Right renal pelvis (tissue), 4 donors: ENCODE measurements around the gene PHF21A. TPM values are rescaled to one million over a fixed set of nuclear protein-coding genes. Genes with fewer than 3 reads are reported as not detected.
A peak's percentile ranks its signal among the peaks of the same experiment; 100 is the strongest.

Experiments
- DNase-seq, 4 donors: peaks; one replicate each; pipeline ENCODE4 v3.0.0-alpha.2; 2013; ENCODE audit warnings: low read depth in 4 of 4, low spot score in 3 of 4, missing footprints in 1 of 4
- polyA plus RNA-seq, 4 donors: library from polyadenylated mRNA; unstranded; fragments of 120-200 nt; gene quantifications; one replicate each; pipeline ENCODE4 v1.2.1, GENCODE V29; 2013; ENCODE audit not compliant: insufficient read length in 4 of 4

The PHF21A gene
- polyA plus RNA-seq, 4 donors: 41.5 to 52.2 (median 49.9) TPM

DNA sequence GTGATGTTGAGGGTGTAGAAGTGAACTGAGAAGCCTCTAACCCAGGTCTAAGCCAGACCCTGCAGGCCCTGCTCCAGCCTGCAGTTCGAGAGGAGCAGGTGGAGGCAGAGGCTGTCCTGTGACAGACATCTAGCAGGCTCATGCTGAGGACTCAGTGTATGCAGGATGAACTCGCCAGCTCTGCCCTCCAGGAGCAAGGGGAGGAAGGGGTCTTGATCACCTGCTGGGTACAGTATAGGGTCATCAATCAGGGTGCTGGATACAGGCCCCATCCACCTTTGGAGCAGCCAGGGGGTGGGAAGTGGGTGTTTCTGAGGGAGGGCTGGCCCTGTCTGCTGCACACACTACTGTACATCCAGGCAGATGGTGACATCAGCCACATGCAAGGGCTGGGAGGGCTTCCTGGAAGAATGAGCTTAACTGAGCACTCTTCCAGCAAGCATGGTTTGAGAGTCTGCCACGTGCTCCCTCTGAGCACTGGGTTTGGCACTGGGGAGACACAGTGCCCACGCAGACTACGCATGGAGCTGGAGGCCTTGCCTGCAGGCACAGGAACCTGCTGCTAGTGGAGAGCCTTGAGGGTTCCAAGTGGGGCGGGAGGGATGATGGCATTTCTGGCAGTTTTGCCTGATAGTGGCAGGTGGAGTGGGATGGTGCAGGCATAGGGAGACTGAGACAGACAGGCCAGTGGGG lies 226.6 kb downstream of the PHF21A start:
- no peak for DNase-seq

DNA sequence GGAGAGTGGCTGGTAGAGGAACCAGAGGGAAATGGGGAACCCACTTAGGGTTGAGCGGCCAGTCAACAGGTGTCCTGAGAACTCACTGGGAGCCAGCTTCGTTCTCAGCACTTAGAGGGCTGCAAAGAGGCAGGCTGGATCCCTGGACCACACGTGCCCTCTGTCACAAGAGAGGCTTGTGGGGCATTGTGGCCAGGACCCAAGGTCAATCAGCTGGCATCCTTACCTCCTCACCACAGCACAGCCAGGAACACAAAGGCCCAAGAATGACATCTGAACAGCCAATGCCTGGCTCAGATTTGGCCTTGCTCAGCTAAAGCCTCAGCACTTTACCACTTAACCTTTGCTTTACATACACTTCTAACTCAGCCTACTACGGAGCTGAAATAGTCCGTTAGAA lies 228.4 kb downstream of the PHF21A start:
- DNase-seq: no peak

DNA sequence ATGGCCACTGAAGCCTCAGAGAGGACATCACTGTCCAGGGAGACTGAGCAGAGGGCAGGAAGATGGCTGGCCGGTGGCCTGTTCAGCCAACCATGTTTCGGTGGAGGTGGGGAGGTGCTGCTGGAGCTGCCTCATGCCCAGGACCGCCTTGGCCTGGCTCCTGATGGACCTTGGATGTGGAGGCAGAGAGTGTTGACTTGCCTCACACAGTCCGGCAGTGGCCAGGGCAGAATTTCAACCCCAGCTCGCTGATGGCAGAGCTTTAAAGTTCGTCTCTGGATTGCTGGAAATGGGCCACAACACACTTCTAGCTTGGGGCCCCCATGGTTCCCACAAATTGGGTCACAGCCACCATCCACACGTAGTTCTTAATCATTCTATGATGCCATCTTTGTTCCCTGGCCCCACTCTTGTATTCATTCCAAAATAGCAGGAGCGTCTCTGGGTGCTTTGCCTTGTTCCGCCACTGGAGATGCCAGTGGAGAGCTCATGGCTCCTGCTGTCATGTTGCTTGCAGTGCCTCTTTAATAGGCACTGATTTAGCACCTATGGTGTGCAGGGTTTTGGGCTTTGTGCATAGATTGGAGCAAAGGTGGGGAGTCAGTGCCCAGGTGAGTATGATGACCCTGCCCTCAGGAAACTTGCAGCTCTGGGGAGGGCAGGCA lies 230.2 kb downstream of the PHF21A start:
- DNase-seq: no peak

DNA sequence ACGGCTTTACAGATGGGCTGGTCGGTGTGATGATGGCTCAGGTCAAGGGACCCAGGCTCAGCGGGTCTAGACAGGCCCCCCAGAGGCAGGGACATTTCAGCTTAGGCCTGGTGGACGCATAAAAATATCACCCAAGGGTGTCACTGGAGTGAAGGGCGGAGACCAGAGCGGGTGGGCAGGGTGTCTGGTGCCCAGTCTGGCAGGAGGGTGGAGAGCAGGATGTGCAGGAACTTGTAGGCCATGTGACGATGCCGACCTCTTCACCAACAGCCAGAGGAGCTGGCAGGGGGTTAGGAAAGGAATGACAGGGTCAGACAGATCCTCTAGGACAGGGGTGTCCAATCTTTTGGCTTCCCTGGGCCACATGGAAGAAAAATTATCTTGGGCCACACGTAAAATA lies 231.3 kb downstream of the PHF21A start:
- DNase-seq: no peak

DNA sequence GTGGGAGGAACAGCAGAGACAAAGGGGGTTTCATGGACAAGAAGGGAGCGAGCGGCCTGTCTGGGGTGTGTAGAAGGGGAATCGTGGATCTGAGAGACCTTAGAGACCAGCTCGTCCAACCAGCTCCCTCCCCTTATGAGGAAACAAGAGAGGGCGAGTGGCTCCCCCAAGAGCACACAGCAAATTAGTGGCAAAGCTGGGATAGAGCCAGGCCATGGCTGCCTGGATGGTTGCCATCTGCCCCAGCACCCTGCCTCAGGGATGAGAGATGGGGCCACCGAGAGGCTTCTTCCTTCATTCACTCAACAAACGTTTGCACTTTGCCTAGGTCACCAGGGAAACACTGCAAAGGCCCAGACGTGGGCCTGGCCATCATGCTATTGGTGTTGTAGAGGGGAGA lies 231.7 kb downstream of the PHF21A start:
- DNase-seq: no peak

DNA sequence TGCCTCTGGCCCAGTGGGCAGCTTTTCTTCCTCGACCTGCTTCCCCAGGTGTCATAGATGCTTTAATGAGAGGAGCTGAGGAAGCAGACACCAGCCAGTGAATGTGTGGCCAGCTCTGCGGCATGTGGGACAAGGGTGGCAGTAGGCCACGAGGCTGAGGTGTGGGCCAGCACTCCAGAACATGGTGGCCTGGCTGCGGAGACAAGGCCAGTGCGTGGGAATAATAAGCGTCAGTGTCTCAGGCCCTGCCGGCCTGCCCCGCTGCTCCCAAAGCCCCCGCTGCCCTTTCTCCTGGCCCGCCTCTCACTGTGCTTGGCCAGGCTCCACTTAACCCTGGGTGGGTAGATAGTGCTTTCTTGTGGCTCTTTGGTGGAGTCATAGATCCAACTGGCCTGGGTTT lies 233.7 kb downstream of the PHF21A start:
- no peak for DNase-seq

DNA sequence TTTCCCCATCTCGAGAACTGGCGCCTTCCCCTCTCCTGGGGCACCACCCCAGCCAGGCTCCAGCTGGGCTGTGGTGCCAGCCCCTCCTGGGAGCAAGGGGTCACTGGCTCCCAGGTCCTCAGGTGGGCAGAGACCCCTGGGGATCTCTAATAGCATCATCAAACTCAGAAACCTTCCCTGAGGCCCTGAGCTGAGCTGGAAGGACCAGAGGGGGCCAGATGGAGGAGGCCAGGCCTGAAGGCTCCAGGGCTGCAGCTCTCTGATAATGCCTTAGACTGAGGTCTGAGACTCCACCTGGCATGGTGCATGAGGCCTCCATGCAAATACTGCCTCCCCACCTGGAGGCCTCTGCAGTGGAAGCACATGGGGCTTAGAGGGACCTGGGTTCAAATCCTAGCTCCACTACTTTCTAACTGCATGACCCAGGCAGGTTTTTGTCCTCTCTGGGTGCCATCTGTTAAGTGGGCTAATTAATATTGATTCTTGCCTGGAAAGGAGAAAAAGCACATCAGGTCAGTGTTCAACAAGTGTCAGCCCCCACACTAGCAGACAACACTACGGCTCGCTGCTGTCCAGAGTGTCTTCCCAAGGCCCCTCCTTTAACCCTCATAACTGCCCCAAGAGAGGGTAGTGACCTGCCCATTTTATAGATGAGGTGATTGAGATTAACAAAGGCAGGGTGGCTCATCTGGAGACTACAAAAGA lies 234.3 kb downstream of the PHF21A start:
- DNase-seq: no peak

DNA sequence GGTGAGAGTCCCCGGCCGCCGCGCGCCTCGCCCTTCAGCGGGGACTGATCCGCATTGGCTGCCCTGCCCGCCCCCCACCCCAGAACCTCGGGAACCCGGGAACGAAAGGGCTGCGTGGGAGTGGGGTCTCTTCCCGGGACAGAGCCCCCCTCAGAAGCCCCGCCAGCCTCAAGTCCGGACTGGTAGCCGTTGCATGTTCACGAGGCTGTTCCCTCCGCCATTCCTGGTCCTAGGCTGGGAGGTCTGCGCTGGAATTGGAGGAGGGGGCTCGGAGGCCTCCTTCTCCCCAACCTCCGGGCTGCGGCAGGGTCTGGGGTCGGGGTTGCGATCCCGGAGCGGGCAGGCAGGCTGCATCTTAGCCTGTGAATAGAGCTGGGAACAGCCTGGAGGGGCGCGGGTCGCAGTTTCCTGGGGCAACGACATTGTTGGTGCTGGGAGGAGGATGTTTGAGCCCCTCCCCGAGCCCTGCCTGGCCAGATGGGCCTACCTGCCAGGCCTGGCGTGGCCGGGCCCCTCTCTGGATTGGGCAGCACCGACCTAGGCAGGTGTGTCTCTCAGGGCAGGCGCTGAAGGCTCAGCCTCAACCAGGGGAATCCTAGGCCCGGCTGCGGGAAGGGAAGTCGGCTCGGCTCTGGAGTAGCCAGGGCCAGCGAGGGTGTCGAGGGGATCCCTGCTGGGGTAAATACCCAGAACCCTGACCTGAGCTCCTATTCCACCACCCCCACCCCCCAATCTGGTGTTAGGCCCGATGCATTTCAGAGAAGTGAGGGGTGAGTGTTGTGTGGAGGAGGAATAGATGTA lies 235.1 kb downstream of the PHF21A start:
- DNase-seq: no peak

DNA sequence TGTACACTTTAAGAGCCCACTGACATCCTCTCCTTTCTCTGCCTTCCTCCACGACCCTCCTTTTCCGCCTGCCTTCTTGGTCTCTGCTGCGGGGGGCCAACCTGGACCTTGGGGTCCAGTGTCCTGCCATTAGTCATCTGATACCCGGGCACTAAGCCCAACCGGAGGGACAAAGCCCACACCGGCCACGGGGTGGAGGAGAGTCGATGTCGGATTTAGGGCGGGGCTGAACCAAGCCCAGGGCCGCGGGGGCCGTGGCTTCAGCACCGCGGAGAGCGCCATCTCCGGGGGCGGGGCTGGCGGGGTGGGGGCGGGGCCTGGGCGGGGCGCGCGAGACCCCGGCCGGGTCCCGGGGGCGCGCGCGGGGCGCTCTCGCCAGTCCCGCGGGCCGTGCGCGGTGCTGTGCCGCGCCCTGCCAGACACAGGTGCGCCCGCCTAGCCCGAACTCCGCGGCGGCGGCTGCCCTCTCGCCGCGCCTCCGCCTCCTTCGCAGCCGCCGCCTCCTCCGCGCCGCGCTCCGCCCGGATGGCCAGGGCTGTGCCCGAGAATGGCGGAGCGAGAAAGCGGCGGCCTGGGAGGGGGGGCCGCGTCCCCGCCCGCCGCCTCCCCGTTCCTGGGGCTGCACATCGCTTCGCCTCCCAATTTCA lies 235.9 kb downstream of the PHF21A start, which contains the start of gene MAPK8IP1:
Gene MAPK8IP1, plus strand, starts transcription at position 378 of the 647 bp plus-strand sequence. Its CDS starts 170 bp downstream, at position 548.
- peak in 3 of 4 donors; percentile 25 to 42 (median 32) for DNase-seq

DNA sequence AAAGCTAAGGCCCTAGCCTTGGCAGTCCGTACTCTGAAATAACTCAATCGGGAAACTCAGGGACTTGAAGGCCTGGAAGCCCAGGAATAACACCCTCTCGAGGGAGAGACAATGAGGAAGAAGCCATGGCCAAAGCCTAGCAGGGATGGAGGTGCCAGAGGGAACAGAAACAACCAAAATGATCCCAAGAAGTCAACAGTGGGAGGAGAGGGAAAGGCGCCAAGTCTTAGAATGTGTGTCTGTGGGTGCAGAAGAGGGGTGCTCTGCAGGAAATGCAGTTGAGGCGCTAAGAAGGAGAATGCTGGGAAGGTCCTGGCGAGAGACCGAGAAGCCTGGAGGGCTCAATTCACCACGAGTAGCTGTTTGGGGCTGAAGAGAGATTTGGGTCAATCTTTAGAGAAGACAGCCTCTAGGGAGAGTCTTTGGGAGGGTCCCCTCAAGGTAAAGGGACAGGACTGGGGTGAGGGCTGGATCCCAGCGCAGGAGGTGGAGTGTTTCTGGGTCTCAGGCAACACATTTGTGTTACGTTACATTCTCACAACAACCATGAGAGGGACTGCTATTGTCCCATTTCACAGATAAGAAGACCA lies 236.6 kb downstream of the PHF21A start:
- DNase-seq: no peak

Other genes starting within 250 kb of the PHF21A start
- gene MAPK8IP1, start 235.8 kb downstream of the PHF21A start, polyA plus RNA-seq: 10 to 100 TPM in 3 of 4 donors, 1 to 10 TPM in 1; 9.3 to 14.4 (median 11.7) TPM
- gene FREY1, start 214.2 kb downstream of the PHF21A start, polyA plus RNA-seq: under 1 TPM in 3 of 4 donors, not detected in 1; 0.45 to 0.55 (median 0.55) TPM
- gene PEX16, start 203.6 kb downstream of the PHF21A start, polyA plus RNA-seq: 10 to 100 TPM; 16.0 to 23.8 (median 16.3) TPM
- gene LARGE2, start 198.8 kb downstream of the PHF21A start, polyA plus RNA-seq: 10 to 100 TPM; 21.0 to 25.6 (median 22.8) TPM
- gene CREB3L1, start 156.2 kb upstream of the PHF21A start, polyA plus RNA-seq: 10 to 100 TPM; 15.2 to 22.1 (median 17.7) TPM
- 10 to 100 TPM; 31.1 to 41.5 (median 36.7) TPM for gene DGKZ, start 226.0 kb upstream of the PHF21A start, polyA plus RNA-seq